SK-N-SH (cell line): ENCODE data around the gene CCDC13. TPM values are rescaled to one million over a fixed set of nuclear protein-coding genes. Genes with fewer than 3 reads are reported as not detected.

Experiments
- CTCF ChIA-PET: fragments of 300-600, 350-600 bp; formaldehyde crosslinking; extraction: SDS; loops from one replicate; lab custom pipeline; 2021; lab: Yijun Ruan, JAX
- POLR2A ChIA-PET: fragments of 350-600 bp; sonication (Branson Sonifier 250); formaldehyde crosslinking; extraction: SDS; loops from one replicate; lab custom pipeline; 2020; ENCODE audit warnings: antibody characterized with exemption, inconsistent platforms; lab: Yijun Ruan, JAX
- DNase-seq: peaks from one replicate; pipeline ENCODE4 v3.0.0; 2012
- H2AFZ ChIP-seq: fragments of 200-600 bp; sonication (generic); 2 replicates; pipeline ENCODE4 v1.8.1; 2016; ENCODE audit warnings: antibody characterized with exemption, mild to moderate bottlenecking, low read depth
- H3F3A ChIP-seq: fragments of 200-600 bp; sonication (generic); replicated peaks from 2 replicates; pipeline ENCODE3; 2016; ENCODE audit warnings: antibody characterized with exemption, mild to moderate bottlenecking; ENCODE audit not compliant: insufficient read depth
- H3K27ac ChIP-seq, 2 experiments: fragments of 200-500 bp in 1 of 2; fragments of 200-600 bp in 1 of 2; sonication (Bioruptor generic) in 1 of 2; sonication (generic), shearing (Covaris generic) in 1 of 2; 2 replicates each; pipeline versions ENCODE4 v1.5.1 to v1.6.1; 2014 to 2016; ENCODE audit warnings: low read depth in 2 of 2, inconsistent platforms in 1 of 2, low read length in 1 of 2, mild to moderate bottlenecking in 1 of 2, mixed read lengths in 1 of 2
- H3K27me3 ChIP-seq: fragments of 200-600 bp; sonication (generic), shearing (Covaris generic); 2 replicates; pipeline ENCODE4 v1.6.1; 2016; ENCODE audit warnings: mixed run types; ENCODE audit not compliant: insufficient read depth
- H3K36me3 ChIP-seq, 2 experiments: fragments of 200-500 bp in 1 of 2; fragments of 200-600 bp in 1 of 2; sonication (Bioruptor generic) in 1 of 2; sonication (generic) in 1 of 2; replicated peaks in 1 of 2; 2 replicates each; pipeline versions ENCODE3 to v1.5.1; 2014 to 2016; ENCODE audit warnings: low read length in 1 of 2, mild to moderate bottlenecking in 1 of 2; ENCODE audit not compliant: insufficient read depth in 2 of 2, control insufficient read depth in 1 of 2
- H3K4me1 ChIP-seq, 2 experiments: fragments of 200-500 bp in 1 of 2; fragments of 200-600 bp in 1 of 2; sonication (Bioruptor generic) in 1 of 2; sonication (generic), shearing (Covaris generic) in 1 of 2; 2 replicates each; pipeline versions ENCODE4 v1.5.1 to v1.6.1; 2014 to 2016; ENCODE audit warnings: low read depth in 1 of 2, low read length in 1 of 2, mixed run types in 1 of 2; ENCODE audit not compliant: insufficient read depth in 2 of 2, control insufficient read depth in 1 of 2
- H3K4me2 ChIP-seq: fragments of 200-600 bp; sonication (generic), shearing (Covaris generic); 2 replicates; pipeline ENCODE4 v1.6.1; 2017; ENCODE audit warnings: mixed run types
- H3K4me3 ChIP-seq, 2 experiments: fragments of 200-500 bp in 1 of 2; fragments of 200-600 bp in 1 of 2; sonication (Bioruptor generic) in 1 of 2; sonication (generic), shearing (Covaris generic) in 1 of 2; 2 replicates each; pipeline versions ENCODE4 v1.5.1 to v1.8.1; 2014 to 2016; ENCODE audit warnings: low read depth in 2 of 2, inconsistent platforms in 1 of 2, low read length in 1 of 2, mild to moderate bottlenecking in 1 of 2, mixed read lengths in 1 of 2, moderate library complexity in 1 of 2
- H3K79me2 ChIP-seq: fragments of 200-600 bp; sonication (generic); 2 replicates; pipeline ENCODE4 v1.8.1; 2017; ENCODE audit warnings: mild to moderate bottlenecking; ENCODE audit not compliant: insufficient read depth
- H3K9ac ChIP-seq: fragments of 200-600 bp; sonication (generic); 2 replicates; pipeline ENCODE4 v1.6.1; 2017; ENCODE audit warnings: mixed run types
- H3K9me2 ChIP-seq: fragments of 200-600 bp; sonication (generic); 2 replicates; pipeline ENCODE4 v1.6.1; 2017; ENCODE audit warnings: mixed run types
- H3K9me3 ChIP-seq: fragments of 200-600 bp; sonication (generic); 2 replicates; pipeline ENCODE4 v1.6.1; 2017; ENCODE audit warnings: mixed run types, mild to moderate bottlenecking, moderate library complexity
- H4K20me1 ChIP-seq: fragments of 200-600 bp; sonication (generic); 2 replicates; pipeline ENCODE4 v1.6.1; 2017; ENCODE audit warnings: mild to moderate bottlenecking, mixed run types; ENCODE audit not compliant: insufficient read depth
- ELF1 ChIP-seq: IDR thresholded peaks from 2 replicates; pipeline ENCODE4 v1.4.0; 2012
- EZH2phosphoT487 ChIP-seq: fragments of 200-600 bp; sonication (generic); IDR thresholded peaks from 2 replicates; pipeline ENCODE4 v1.6.1; 2017; ENCODE audit warnings: low read depth, mixed run types, mild to moderate bottlenecking, antibody characterized with exemption, moderate library complexity, borderline replicate concordance
- FOSL2 ChIP-seq: IDR thresholded peaks from 2 replicates; pipeline ENCODE4 v1.4.0; 2012; ENCODE audit warnings: low read depth, mild to moderate bottlenecking, moderate library complexity, borderline replicate concordance
- FOXJ3 ChIP-seq: sonication (generic); formaldehyde crosslinking; IDR thresholded peaks from 2 replicates; pipeline ENCODE4 v1.5.1; 2020; ENCODE audit warnings: mild to moderate bottlenecking, missing genetic modification reagents
- FOXM1 ChIP-seq: IDR thresholded peaks from 2 replicates; pipeline ENCODE4 v1.4.0; 2012; ENCODE audit warnings: low read depth, mild to moderate bottlenecking
- GABPA ChIP-seq: IDR thresholded peaks from 2 replicates; pipeline ENCODE4 v1.4.0; 2012; ENCODE audit warnings: low read depth, mild to moderate bottlenecking
- IRF3 ChIP-seq: fragments of 150-350 bp; IDR thresholded peaks from 2 replicates; pipeline ENCODE4 v1.6.1; 2016; ENCODE audit warnings: mild to moderate bottlenecking, low read depth, low read length
- JUND ChIP-seq: IDR thresholded peaks from 2 replicates; pipeline ENCODE4 v1.4.0; 2012
- MEF2A ChIP-seq: IDR thresholded peaks from 2 replicates; pipeline ENCODE4 v1.4.0; 2012; ENCODE audit warnings: low read depth, borderline replicate concordance
- MXI1 ChIP-seq: IDR thresholded peaks from 2 replicates; pipeline ENCODE4 v1.6.1; 2012; ENCODE audit warnings: mild to moderate bottlenecking, low read depth, low read length, improper control_type of control experiment
- NFIC ChIP-seq: IDR thresholded peaks from 2 replicates; pipeline ENCODE4 v1.4.0; 2012; ENCODE audit warnings: borderline replicate concordance
- NRF1 ChIP-seq: IDR thresholded peaks from 2 replicates; pipeline ENCODE4 v1.6.1; 2012; ENCODE audit warnings: low read depth, mild to moderate bottlenecking, low read length
- PBX3 ChIP-seq: IDR thresholded peaks from 2 replicates; pipeline ENCODE4; 2012
- POLR2AphosphoS5 ChIP-seq: IDR thresholded peaks from 2 replicates; pipeline ENCODE4 v1.6.1; 2012; ENCODE audit warnings: low read depth, low read length
- RAD21 ChIP-seq: IDR thresholded peaks from 2 replicates; pipeline ENCODE4 v1.6.1; 2012; ENCODE audit warnings: mild to moderate bottlenecking, low read length
- RCOR1 ChIP-seq: fragments of 150-350 bp; IDR thresholded peaks from 2 replicates; pipeline ENCODE4 v1.6.1; 2017; ENCODE audit warnings: antibody characterized with exemption, low read length
- RXRA ChIP-seq: IDR thresholded peaks from 2 replicates; pipeline ENCODE4 v1.4.0; 2012; ENCODE audit warnings: low read depth, mild to moderate bottlenecking, borderline replicate concordance
- SIN3A ChIP-seq: IDR thresholded peaks from 2 replicates; pipeline ENCODE4 v1.6.1; 2012; ENCODE audit warnings: low read depth, mild to moderate bottlenecking, low read length, moderate library complexity, borderline replicate concordance
- SMC3 ChIP-seq: IDR thresholded peaks from 2 replicates; pipeline ENCODE4 v1.6.1; 2012; ENCODE audit warnings: low read depth, low read length, improper control_type of control experiment
- TAF1 ChIP-seq: IDR thresholded peaks from 2 replicates; pipeline ENCODE4 v1.6.1; 2012; ENCODE audit warnings: low read depth, mild to moderate bottlenecking, low read length, moderate library complexity, borderline replicate concordance
- WGBS: methylation state at CpG from one replicate; pipeline ENCODE4 v1.1.6; 2017; ENCODE audit warnings: low lambda C conversion rate; 5-methylcytosine and 5-hydroxymethylcytosine counted together
- polyA plus RNA-seq, 3 experiments: library from polyadenylated mRNA; depleted of rRNA; stranded (reverse); fragments of >200 nt; gene quantifications; 2 replicates each; pipeline ENCODE4 v1.2.3, GENCODE V29; 2012
- TF ChIP-seq, protein P1 (sequence below): IDR thresholded peaks from 2 replicates; pipeline ENCODE4 v1.4.0; 2012; ENCODE audit warnings: low read depth
- TF ChIP-seq, protein P2 (sequence below): fragments of 200-600 bp; sonication (generic); IDR thresholded peaks from 2 replicates; pipeline ENCODE4 v1.6.1; 2017; ENCODE audit warnings: antibody characterized with exemption, mild to moderate bottlenecking, moderate library complexity

CCDC13 gene
- polyA plus RNA-seq, 1 of the 3 experiments (the other 2 are of a cell fraction), result 0.66 TPM

DNA sequence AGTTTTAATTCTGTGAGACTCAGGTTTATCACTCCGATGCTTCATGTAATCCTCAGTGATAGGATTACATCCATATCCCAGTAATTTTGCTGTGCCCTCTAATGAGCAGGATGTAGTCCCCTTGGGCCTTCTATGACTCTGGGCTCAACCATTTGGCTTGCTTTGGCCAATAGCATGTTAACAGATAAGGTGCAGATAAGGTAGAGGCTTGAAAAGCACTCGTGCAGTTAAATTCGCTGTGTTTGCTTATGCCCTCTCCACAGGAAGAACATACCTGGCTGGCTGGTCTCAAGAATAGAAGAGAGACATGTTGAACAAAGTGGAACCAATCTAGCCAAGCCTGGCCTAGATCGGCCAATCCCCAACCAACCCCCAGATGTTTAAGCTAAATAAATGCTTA is 20.1 kb downstream of the CCDC13 start:
- Histone ChIP-seq H3K36me3 (no peaks in the 10 kb centered on the region), H2AFZ (no peak overlapping the region), H4K20me1 (no peaks in the 10 kb centered on the region), H3K27me3 (no peaks in the 10 kb centered on the region), H3K9me2 (no peaks in the 10 kb centered on the region), H3K9ac (no peak overlapping the region), H3K4me1 (no peaks in the 10 kb centered on the region), H3K4me2 (no peak overlapping the region), H3K4me3 (no peak overlapping the region), H3K79me2 (no peaks in the 10 kb centered on the region), H3K9me3 (no peaks in the 10 kb centered on the region), H3F3A (no peaks in the 10 kb centered on the region), H3K27ac (no peak overlapping the region)
- TF ChIP-seq IRF3 (no peak), PBX3 (no peak), SMC3 (no peak), MXI1 (no peak), TAF1 (no peak), SIN3A (no peak), FOXJ3 (CRISPR knock-in tag) (no peak), RXRA (no peak), GABPA (no peak), JUND (no peak), NRF1 (no peak), ELF1 (no peak), RAD21 (no peak)
- TF ChIP-seq, protein P1, sequence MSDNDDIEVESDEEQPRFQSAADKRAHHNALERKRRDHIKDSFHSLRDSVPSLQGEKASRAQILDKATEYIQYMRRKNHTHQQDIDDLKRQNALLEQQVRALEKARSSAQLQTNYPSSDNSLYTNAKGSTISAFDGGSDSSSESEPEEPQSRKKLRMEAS, result no peak
- CTCF ChIA-PET, result interaction anchor here (1.9 to 10.3 kb wide), 2 partner anchors 10 to 27 kb away, joined by 4 to 92 read pairs; no protein-coding TSS in a partner anchor
- POLR2A ChIA-PET, result no interaction called here
- WGBS, result 76% methylated on average over 4 of the region's 4 CpGs
- no peak for DNase-seq

DNA sequence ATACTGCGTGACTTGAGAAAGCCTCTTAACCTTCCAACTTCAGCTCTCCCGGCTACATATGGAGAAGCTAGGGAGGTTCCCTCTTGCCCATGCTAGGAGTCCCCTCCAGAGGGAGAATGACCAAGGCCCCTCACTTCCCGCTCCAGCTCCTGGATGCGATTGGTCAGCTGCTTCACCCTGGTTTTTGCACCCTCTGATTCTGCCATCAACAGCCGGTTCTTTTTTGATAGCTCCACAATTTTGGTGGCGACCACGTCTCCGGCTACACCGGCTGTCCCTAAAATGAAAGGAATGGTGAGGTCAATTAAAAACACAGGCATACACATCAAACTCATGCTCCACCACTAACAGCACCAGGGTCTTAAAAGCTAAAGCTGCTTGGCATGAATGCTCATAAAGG is 20.6 kb downstream of the CCDC13 start:
- DNase-seq, result no peak
- Histone ChIP-seq H3K4me2 (no peak overlapping the region), H3K36me3 (no peaks in the 10 kb centered on the region), H3K9me3 (no peaks in the 10 kb centered on the region), H3K79me2 (no peaks in the 10 kb centered on the region), H3K9me2 (no peaks in the 10 kb centered on the region), H3K9ac (no peak overlapping the region), H3K27ac (no peak overlapping the region), H3K4me3 (no peak overlapping the region), H3K27me3 (no peaks in the 10 kb centered on the region), H2AFZ (no peak overlapping the region), H3K4me1 (no peaks in the 10 kb centered on the region), H3F3A (no peaks in the 10 kb centered on the region), H4K20me1 (no peaks in the 10 kb centered on the region)
- WGBS, result 88% methylated on average over 9 of the region's 9 CpGs
- TF ChIP-seq FOXM1 (no peak), SIN3A (no peak), MEF2A (no peak), NFIC (no peak), ELF1 (no peak), FOSL2 (no peak), MXI1 (no peak), RXRA (no peak), RCOR1 (no peak), RAD21 (no peak), POLR2AphosphoS5 (no peak), EZH2phosphoT487 (no peak)
- TF ChIP-seq, protein P2, sequence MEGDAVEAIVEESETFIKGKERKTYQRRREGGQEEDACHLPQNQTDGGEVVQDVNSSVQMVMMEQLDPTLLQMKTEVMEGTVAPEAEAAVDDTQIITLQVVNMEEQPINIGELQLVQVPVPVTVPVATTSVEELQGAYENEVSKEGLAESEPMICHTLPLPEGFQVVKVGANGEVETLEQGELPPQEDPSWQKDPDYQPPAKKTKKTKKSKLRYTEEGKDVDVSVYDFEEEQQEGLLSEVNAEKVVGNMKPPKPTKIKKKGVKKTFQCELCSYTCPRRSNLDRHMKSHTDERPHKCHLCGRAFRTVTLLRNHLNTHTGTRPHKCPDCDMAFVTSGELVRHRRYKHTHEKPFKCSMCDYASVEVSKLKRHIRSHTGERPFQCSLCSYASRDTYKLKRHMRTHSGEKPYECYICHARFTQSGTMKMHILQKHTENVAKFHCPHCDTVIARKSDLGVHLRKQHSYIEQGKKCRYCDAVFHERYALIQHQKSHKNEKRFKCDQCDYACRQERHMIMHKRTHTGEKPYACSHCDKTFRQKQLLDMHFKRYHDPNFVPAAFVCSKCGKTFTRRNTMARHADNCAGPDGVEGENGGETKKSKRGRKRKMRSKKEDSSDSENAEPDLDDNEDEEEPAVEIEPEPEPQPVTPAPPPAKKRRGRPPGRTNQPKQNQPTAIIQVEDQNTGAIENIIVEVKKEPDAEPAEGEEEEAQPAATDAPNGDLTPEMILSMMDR, result no peak
- POLR2A ChIA-PET, result no interaction called here
- CTCF ChIA-PET, result interaction anchor here (0.9 to 10.3 kb wide), 5 partner anchors 9 to 87 kb away, joined by 3 to 92 read pairs (median 4); no protein-coding TSS in a partner anchor
